Activated CD4-positive, alpha-beta T cell treated with anti-CD3 and anti-CD28 coated beads, Interleukin-2, amount 50 U/mL, for 4 hours (primary cell): ENCODE data around the gene ZNF275.
"Not testable (repeated sequence)": the region's sequence is repeated elsewhere in the genome, so short reads cannot be mapped to it uniquely, and the experiment has no call there.

Experiments
- DNase-seq, 2 experiments: peaks; one replicate each; pipeline ENCODE4 v3.0.0-alpha.2; 2020

ZNF275 gene

GRCh38 chrX:153333821-153334653 is at the start of gene ZNF275:
TSS of gene ZNF275 (plus strand) at chrX:153334153. CDS start at chrX:153336680, 2,527 bp downstream.
- DNase-seq, result peak; percentile 69 to 71

GRCh38 chrX:153285678-153286077 is 48.3 kb upstream of the ZNF275 start:
- DNase-seq, result not testable (repeated sequence)

- DNase-seq, result not testable (repeated sequence)
These were observed 45.1 kb upstream of the ZNF275 start for GRCh38 chrX:153288807-153289206.

GRCh38 chrX:153293485-153294071 is 40.4 kb upstream of the ZNF275 start:
- not testable (repeated sequence) for DNase-seq

- no peak for DNase-seq
These were observed 36.6 kb upstream of the ZNF275 start for GRCh38 chrX:153297376-153297775.

GRCh38 chrX:153299855-153300254 is 34.1 kb upstream of the ZNF275 start:
- DNase-seq, result no peak

GRCh38 chrX:153301746-153302145 is 32.2 kb upstream of the ZNF275 start:
- DNase-seq, result no peak

GRCh38 chrX:153302796-153303195 is 31.2 kb upstream of the ZNF275 start:
- no peak for DNase-seq

GRCh38 chrX:153303276-153304262 is 30.4 kb upstream of the ZNF275 start:
- DNase-seq, result no peak

- DNase-seq, result no peak
These were observed 28.8 kb upstream of the ZNF275 start for GRCh38 chrX:153304988-153305736.

- DNase-seq, result no peak
These were observed 28.0 kb upstream of the ZNF275 start for GRCh38 chrX:153305972-153306371.

GRCh38 chrX:153306527-153307115 is 27.3 kb upstream of the ZNF275 start:
- DNase-seq, result no peak

- DNase-seq, result no peak
These were observed 26.4 kb upstream of the ZNF275 start for GRCh38 chrX:153307276-153308178.

- DNase-seq, result no peak
These were observed 23.1 kb upstream of the ZNF275 start for GRCh38 chrX:153310901-153311300.

- no peak for DNase-seq
These were observed 21.9 kb upstream of the ZNF275 start for GRCh38 chrX:153312041-153312440.

GRCh38 chrX:153312842-153313241 is 21.1 kb upstream of the ZNF275 start:
- DNase-seq, result no peak

- DNase-seq, result no peak
These were observed 16.6 kb upstream of the ZNF275 start for GRCh38 chrX:153317306-153317705.

- DNase-seq, result no peak
These were observed 15.8 kb upstream of the ZNF275 start for GRCh38 chrX:153317996-153318722.

GRCh38 chrX:153318811-153319210 is 15.1 kb upstream of the ZNF275 start:
- no peak for DNase-seq
